ENCODE results near the gene ZNF534.
"Not testable (repeated sequence)": the region's sequence is repeated elsewhere in the genome, so short reads cannot be mapped to it uniquely, and the experiment has no call there.

Gene ZNF534

GRCh38 chr19:52500474-52500873 is 71.5 kb downstream of the ZNF534 start:
- DNase-seq, result not testable (repeated sequence)

GRCh38 chr19:52500991-52501390 is 72.0 kb downstream of the ZNF534 start:
- DNase-seq, result not testable (repeated sequence)

Measured in SHP77 (cell line).